ENCODE data around the gene EXOC3. TPM values are rescaled to one million over a fixed set of nuclear protein-coding genes. Genes with fewer than 3 reads are reported as not detected.
A peak's percentile ranks its signal among the peaks of the same experiment; 100 is the strongest.
"Not testable (repeated sequence)": the region's sequence is repeated elsewhere in the genome, so short reads cannot be mapped to it uniquely, and the experiment has no call there.

The EXOC3 gene
- total RNA-seq, 1 experiment from 2014 or later = 55.0 TPM

DNA sequence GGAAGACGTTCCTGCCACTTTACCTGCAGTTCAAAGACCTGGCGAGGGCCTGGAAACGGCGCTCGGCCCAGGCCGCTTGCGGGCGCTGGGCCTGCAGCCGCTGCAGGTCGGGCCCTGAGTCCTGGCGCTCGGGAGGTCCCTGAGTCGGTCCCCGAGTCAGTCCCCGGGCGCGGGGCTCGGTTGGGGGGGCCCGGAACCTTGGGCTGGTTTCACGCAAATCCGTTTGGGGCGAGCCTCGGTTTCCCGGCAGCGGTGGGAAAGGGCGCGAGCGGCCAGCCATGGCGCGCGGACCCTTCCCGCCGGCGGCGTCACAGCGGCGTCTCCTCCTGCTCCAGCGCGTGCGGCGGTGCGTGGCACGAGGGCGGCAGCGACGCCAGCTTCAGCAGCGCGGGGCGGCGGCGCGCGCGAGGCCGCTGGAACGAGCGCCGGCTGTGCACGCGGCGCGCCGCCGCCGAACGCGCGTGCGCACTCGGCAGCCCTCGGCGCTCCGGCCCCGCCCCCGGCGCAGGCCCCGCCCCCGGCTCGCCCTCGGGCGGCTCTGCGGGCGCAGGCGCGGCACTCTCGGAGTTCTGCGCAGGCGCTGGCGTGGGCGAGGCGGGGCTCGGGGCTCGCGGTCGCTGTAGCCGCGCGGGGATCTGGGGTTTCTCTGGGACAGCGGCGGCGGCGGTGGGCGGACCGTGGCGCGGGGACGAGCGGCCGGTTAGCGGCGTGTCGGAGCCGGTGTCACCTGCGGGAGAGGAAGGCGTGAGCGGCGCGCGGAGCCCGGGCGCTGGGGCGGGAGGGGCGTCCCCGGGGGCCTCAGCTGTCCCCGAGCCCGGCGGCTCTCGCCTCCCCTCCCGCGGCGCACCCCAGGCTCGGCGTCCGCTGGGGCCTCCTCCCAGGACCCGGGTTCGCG is 29.9 kb downstream of the EXOC3 start:
- ATAC-seq (peak; percentile 78), DNase-seq (ENCODE audit: low read depth, low spot score) (no peak)
- in situ Hi-C loops (cut with HindIII; ENCODE audit: low pct_unique_long_range_greater_than_20kb, low sequenced_read_pairs) (no loop called here), intact Hi-C loops (cut with micrococcal nuclease; ENCODE audit: unreplicated experiment) (loop anchor here (10.0 kb wide), 1 partner anchor 142 kb away; the partner anchor contains the start of gene CEP72)
- Histone ChIP-seq H3K36me3 (ENCODE audit: control insufficient read depth, insufficient read depth, low read length) (peaks cover 3% of the 10 kb centered on the region), H3K27me3 (ENCODE audit: control insufficient read depth, insufficient read depth, low read length) (no peaks in the 10 kb centered on the region), H3K4me1 (ENCODE audit: control insufficient read depth, insufficient read depth, low read length) (peaks cover 16% of the 10 kb centered on the region), H3K4me3 (ENCODE audit: low read depth in 2 of 2, low read length in 2 of 2) (peak overlapping the region; percentile 75 to 85), H3K9me3 (ENCODE audit: control insufficient read depth, insufficient read depth, low read depth, low read length) (no peaks in the 10 kb centered on the region), H3K27ac (ENCODE audit: low read length) (peak overlapping the region; percentile 83)
- peak; percentile 66; the same call in 1 of the 2 replicates for TF ChIP-seq SIN3A (IDR thresholded peaks at IDR 0.05; ENCODE audit: borderline replicate concordance, insufficient read depth, low read depth, low read length)
- TF ChIP-seq REST (IDR thresholded peaks at IDR 0.05; ENCODE audit: insufficient read depth in 1 of 2, low read depth in 2 of 2, low read length in 1 of 2) = no peak
- TF ChIP-seq POLR2AphosphoS5 (IDR thresholded peaks at IDR 0.05; ENCODE audit: low read depth, low read length) = peak; percentile 74
- TF ChIP-seq CTCF (IDR thresholded peaks at IDR 0.05) = no peak
- no peak for TF ChIP-seq TCF7L2 (IDR thresholded peaks at IDR 0.05; ENCODE audit: low read depth, low read length)
- BruUV-seq (replicated peaks) = no TSS peak
- CTCF ChIA-PET = no interaction called here
- POLR2A ChIA-PET = no interaction called here

- Histone ChIP-seq H3K4me1 (ENCODE audit: control insufficient read depth, insufficient read depth, low read length) (peaks cover 16% of the 10 kb centered on the region), H3K27ac (ENCODE audit: low read length) (peak overlapping the region; percentile 56; the same call in 1 of the 2 replicates), H3K9me3 (ENCODE audit: control insufficient read depth, insufficient read depth, low read depth, low read length) (no peaks in the 10 kb centered on the region), H3K4me3 (ENCODE audit: low read depth in 2 of 2, low read length in 2 of 2) (peak overlapping the region; percentile 68 to 85), H3K36me3 (ENCODE audit: control insufficient read depth, insufficient read depth, low read length) (peaks cover 3% of the 10 kb centered on the region), H3K27me3 (ENCODE audit: control insufficient read depth, insufficient read depth, low read length) (no peaks in the 10 kb centered on the region)
- intact Hi-C loops (cut with micrococcal nuclease; ENCODE audit: unreplicated experiment) = loop anchor here (10.0 kb wide), 1 partner anchor 141 kb away; the partner anchor contains the start of gene CEP72
- peak; percentile 10 for ATAC-seq
- BruUV-seq (replicated peaks) = no TSS peak
- ChIA-PET POLR2A (no interaction called here), CTCF (interaction anchor here (0.7 kb wide), 1 partner anchor 167 kb away, joined by 4 read pairs; no protein-coding TSS in a partner anchor)
- TF ChIP-seq REST (IDR thresholded peaks at IDR 0.05; ENCODE audit: insufficient read depth in 1 of 2, low read depth in 2 of 2, low read length in 1 of 2) (no peak), CTCF (IDR thresholded peaks at IDR 0.05) (no peak), POLR2AphosphoS5 (IDR thresholded peaks at IDR 0.05; ENCODE audit: low read depth, low read length) (no peak), SIN3A (IDR thresholded peaks at IDR 0.05; ENCODE audit: borderline replicate concordance, insufficient read depth, low read depth, low read length) (no peak), TCF7L2 (IDR thresholded peaks at IDR 0.05; ENCODE audit: low read depth, low read length) (no peak)
- no peak for DNase-seq (ENCODE audit: low read depth, low spot score)
- in situ Hi-C loops (cut with HindIII; ENCODE audit: low pct_unique_long_range_greater_than_20kb, low sequenced_read_pairs) = no loop called here
These were observed 30.7 kb downstream of the EXOC3 start for GRCh38 chr5:473551-474192.

GRCh38 chr5:474232-474839 is 31.4 kb downstream of the EXOC3 start:
- BruUV-seq (replicated peaks); in situ Hi-C loops (cut with HindIII; ENCODE audit: low pct_unique_long_range_greater_than_20kb, low sequenced_read_pairs); POLR2A ChIA-PET; H3K27me3 ChIP-seq (ENCODE audit: control insufficient read depth, insufficient read depth, low read length); DNase-seq (ENCODE audit: low read depth, low spot score); ATAC-seq; H3K36me3 ChIP-seq (ENCODE audit: control insufficient read depth, insufficient read depth, low read length); H3K9me3 ChIP-seq (ENCODE audit: control insufficient read depth, insufficient read depth, low read depth, low read length): not testable (repeated sequence)
- peaks cover 16% of the 10 kb centered on the region for H3K4me1 ChIP-seq (ENCODE audit: control insufficient read depth, insufficient read depth, low read length)
- intact Hi-C loops (cut with micrococcal nuclease; ENCODE audit: unreplicated experiment) = loop anchor here (10.0 kb wide), 1 partner anchor 140 kb away; the partner anchor contains the start of gene CEP72
- peak overlapping the region; percentile 68 to 85 for H3K4me3 ChIP-seq (ENCODE audit: low read depth in 2 of 2, low read length in 2 of 2)
- peak overlapping the region; percentile 56; the same call in 1 of the 2 replicates for H3K27ac ChIP-seq (ENCODE audit: low read length)
- CTCF ChIA-PET = interaction anchor here (0.7 kb wide), 2 partner anchors 168 to 427 kb away, joined by 4 read pairs; no protein-coding TSS in a partner anchor
